GM18502 (cell line): ENCODE results near the gene GRB7.

Experiments
- ATAC-seq: cut with Tn5 transposase; IDR thresholded peaks from one replicate; pipeline ENCODE4 v1.9.1; 2021; ENCODE audit warnings: mild to moderate bottlenecking; ENCODE audit not compliant: unreplicated experiment, poor library complexity

GRB7 gene

DNA sequence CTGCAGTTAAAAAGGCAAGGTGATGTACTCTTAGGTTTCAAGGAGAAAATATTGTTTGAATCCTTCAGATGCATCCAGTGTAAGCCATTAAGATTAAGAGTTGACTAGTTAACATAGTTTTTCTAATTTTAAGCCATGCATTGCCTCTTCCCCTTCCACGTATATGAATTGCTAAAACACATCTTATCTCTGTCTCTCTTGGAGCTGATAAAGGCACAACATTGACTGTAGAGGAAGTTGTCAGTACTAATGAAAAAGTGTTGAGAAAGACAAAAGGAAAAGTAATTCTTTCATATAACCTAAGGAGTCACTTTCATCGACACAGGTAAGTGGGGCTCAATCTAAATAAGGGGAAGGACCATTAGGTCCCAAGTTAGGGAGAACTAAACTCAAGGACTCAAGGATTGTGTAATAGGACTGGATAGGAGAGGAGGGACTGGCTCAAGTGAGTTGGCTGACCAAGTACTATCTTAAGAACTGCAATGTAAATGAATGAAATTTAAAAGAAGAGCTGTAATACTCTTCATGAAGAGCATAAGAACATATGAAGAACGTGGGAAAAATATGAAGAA is 55.6 kb downstream of the GRB7 start:
- ATAC-seq, result no peak

DNA sequence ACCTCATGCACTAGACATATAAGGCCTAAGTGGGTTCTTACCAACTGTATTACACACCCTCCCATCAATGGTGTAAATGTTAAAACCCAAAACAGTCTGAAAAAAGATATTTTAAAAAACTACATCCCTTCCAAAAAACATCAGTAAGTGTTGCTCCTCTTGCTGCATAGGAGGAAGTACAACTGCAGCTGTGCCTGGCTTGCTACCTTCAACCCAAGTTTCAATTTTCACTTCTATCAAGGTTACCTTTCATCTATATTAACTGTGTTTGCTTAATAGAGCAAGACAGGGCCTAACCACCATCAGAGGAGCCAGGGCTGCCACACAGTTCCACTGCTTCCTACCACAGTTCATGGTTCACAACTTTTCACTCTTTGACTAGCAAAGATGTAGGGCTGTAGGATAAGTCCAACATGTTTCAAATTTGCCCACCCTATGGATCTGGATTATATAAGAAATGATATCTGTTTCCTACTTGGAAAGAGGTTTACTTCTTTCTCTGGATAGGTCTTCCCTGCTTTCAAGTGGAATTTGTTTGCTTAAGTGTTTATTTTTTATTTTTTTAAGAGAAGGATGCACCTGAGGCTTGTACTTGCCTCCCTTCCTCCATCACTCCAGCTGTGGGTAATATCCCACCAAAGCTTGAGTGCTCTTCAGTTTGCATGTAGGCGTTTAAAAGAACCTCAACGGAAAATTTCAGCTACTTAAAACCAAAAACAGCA is 56.7 kb downstream of the GRB7 start:
- peak; percentile 82 for ATAC-seq
